B cell (primary cell): ENCODE measurements around the gene NFIC. TPM values are rescaled to one million over a fixed set of nuclear protein-coding genes. Genes with fewer than 3 reads are reported as not detected.

ENCODE experiments used
- ATAC-seq: fragments of 200-7000 bp; cut with Tn5 transposase; one replicate; pipeline ENCODE4 v1.10.0; 2021; ENCODE audit warnings: low read depth, mild to moderate bottlenecking, moderate number of reproducible peaks, moderate library complexity
- CTCF ChIA-PET: fragments of 350-600 bp; sonication (Branson Sonifier 250); formaldehyde crosslinking; loops from one replicate; lab custom pipeline; 2021; ENCODE audit warnings: antibody characterized with exemption, inconsistent platforms; lab: Charles Lee
- POLR2A ChIA-PET: fragments of 350-600 bp; sonication (Branson Sonifier 250); formaldehyde crosslinking; loops from one replicate; lab custom pipeline; 2021; ENCODE audit warnings: antibody characterized with exemption; lab: Charles Lee
- DNase-seq: peaks from one replicate; pipeline ENCODE4 v3.0.0; 2013
- H2AFZ ChIP-seq: 2 replicates; pipeline ENCODE4 v1.6.1; 2012; ENCODE audit warnings: mild to moderate bottlenecking, low read depth, low read length; ENCODE audit not compliant: insufficient read depth, poor library complexity, severe bottlenecking
- H3K27ac ChIP-seq, 2 donors: 1 replicate in 1 of 2; 2 replicates in 1 of 2; pipeline ENCODE4 v1.5.1; 2012 to 2013; ENCODE audit warnings: low read length in 2 of 2, mild to moderate bottlenecking in 2 of 2, moderate library complexity in 1 of 2
- H3K27me3 ChIP-seq, 4 experiments: fragments of 200-600 bp in 1 of 4; sonication (generic) in 1 of 4; replicated peaks in 1 of 4; 1 replicate in 2 of 4; 2 replicates in 2 of 4; pipeline versions ENCODE4 v1.6.1 to v1.7.0; 2013 to 2016; ENCODE audit warnings: low read length in 3 of 4, mild to moderate bottlenecking in 2 of 4, mixed read lengths in 1 of 4, moderate library complexity in 1 of 4; ENCODE audit not compliant: insufficient read depth in 4 of 4, control insufficient read depth in 3 of 4; ENCODE audit errors: control extremely low read depth in 1 of 4
- H3K36me3 ChIP-seq, 2 experiments: replicated peaks in 1 of 2; 1 replicate in 1 of 2; 2 replicates in 1 of 2; pipeline versions ENCODE4 v1.6.1 to v1.7.1; 2013; ENCODE audit warnings: low read length in 1 of 2; ENCODE audit not compliant: insufficient read depth in 2 of 2, control insufficient read depth in 1 of 2; ENCODE audit errors: control extremely low read depth in 1 of 2, extremely low read depth in 1 of 2
- H3K4me1 ChIP-seq, 2 donors: fragments of 200-600 bp in 1 of 2; sonication (generic) in 1 of 2; 1 replicate in 1 of 2; 2 replicates in 1 of 2; pipeline versions ENCODE4 v1.5.1 to v1.6.1; 2013 to 2017; ENCODE audit warnings: low read length in 2 of 2; ENCODE audit not compliant: control insufficient read depth in 2 of 2, insufficient read depth in 2 of 2
- H3K4me2 ChIP-seq: replicated peaks from 2 replicates; pipeline ENCODE3; 2012; ENCODE audit warnings: mild to moderate bottlenecking, low read depth, low read length; ENCODE audit not compliant: poor library complexity, severe bottlenecking
- H3K4me3 ChIP-seq, 5 experiments: fragments of 200-600 bp in 1 of 5; sonication (generic) in 1 of 5; 1 replicate in 3 of 5; 2 replicates in 2 of 5; pipeline versions ENCODE4 v1.5.1 to v1.7.0; 2011 to 2016; ENCODE audit warnings: low read length in 4 of 5, mild to moderate bottlenecking in 4 of 5, low read depth in 2 of 5, control low read depth in 1 of 5, moderate library complexity in 1 of 5; ENCODE audit not compliant: insufficient read depth in 1 of 5; ENCODE audit errors: control extremely low read depth in 1 of 5, extremely low read depth in 1 of 5
- H3K79me2 ChIP-seq: fragments of 200-600 bp; sonication (generic); one replicate; pipeline ENCODE4 v1.6.0; 2016; ENCODE audit warnings: low read length; ENCODE audit not compliant: control insufficient read depth, insufficient read depth
- H3K9ac ChIP-seq: fragments of 200-600 bp; sonication (generic); 2 replicates; pipeline ENCODE4 v1.6.1; 2017; ENCODE audit warnings: mild to moderate bottlenecking, low read length, moderate library complexity
- H3K9me3 ChIP-seq, 3 donors: one replicate each; pipeline versions ENCODE4 v1.6.1 to v1.7.1; 2013; ENCODE audit warnings: low read length in 2 of 3; ENCODE audit not compliant: control insufficient read depth in 2 of 3, insufficient read depth in 1 of 3; ENCODE audit errors: control extremely low read depth in 1 of 3
- H4K20me1 ChIP-seq: 2 replicates; pipeline ENCODE4 v1.6.0; 2012; ENCODE audit warnings: mild to moderate bottlenecking, low read length; ENCODE audit not compliant: insufficient read depth, control insufficient read depth, poor library complexity, severe bottlenecking
- H3K27ac Mint-ChIP-seq: one replicate; pipeline ENCODE4 v1.8.0; 2021; ENCODE audit warnings: mixed read lengths
- H3K27me3 Mint-ChIP-seq: one replicate; pipeline ENCODE4 v1.8.0; 2021; ENCODE audit warnings: mixed read lengths
- H3K4me1 Mint-ChIP-seq: one replicate; pipeline ENCODE4 v1.8.0; 2021; ENCODE audit warnings: mixed read lengths
- H3K4me3 Mint-ChIP-seq: one replicate; pipeline ENCODE4 v1.8.0; 2021; ENCODE audit warnings: mixed read lengths
- H3K9me3 Mint-ChIP-seq: one replicate; pipeline ENCODE4 v1.8.0; 2022; ENCODE audit warnings: mixed read lengths; ENCODE audit not compliant: insufficient read depth
- CTCF ChIP-seq: fragments of 200-600 bp; IDR thresholded peaks from one replicate; pipeline ENCODE4 v1.8.0; 2022; ENCODE audit warnings: antibody characterized with exemption, mild to moderate bottlenecking
- EZH2 ChIP-seq: IDR thresholded peaks from 2 replicates; pipeline ENCODE4 v1.6.1; 2012; ENCODE audit warnings: borderline replicate concordance, low read depth, mild to moderate bottlenecking, moderate library complexity, low read length; ENCODE audit not compliant: insufficient read depth, poor library complexity, severe bottlenecking
- WGBS: methylation state at CpG from one replicate; pipeline ENCODE4 v1.1.5; 2013; ENCODE audit warnings: missing lambda C conversion rate; ENCODE audit not compliant: insufficient coverage; 5-methylcytosine and 5-hydroxymethylcytosine counted together
- intact Hi-C: fragments of 100-400 bp; cut with micrococcal nuclease; formaldehyde crosslinking; loops from one replicate; pipeline ENCODE4 v1.10.0; 2022
- polyA plus RNA-seq: library from polyadenylated mRNA; depleted of rRNA; stranded (reverse); fragments of >200 nt; gene quantifications from 2 replicates; pipeline ENCODE4 v1.2.3, GENCODE V29; 2012
- total RNA-seq, 2 donors: library from RNA; stranded (reverse); fragments of 120-200 nt in 1 of 2; gene quantifications; 1 replicate in 1 of 2; 2 replicates in 1 of 2; pipeline versions ENCODE4 v1.2.3 to v1.2.4, GENCODE V29; 2013 to 2022

NFIC gene
- total and polyA plus RNA-seq, 2 donors (not counting 1 experiment from before 2014, with no cell fraction given), result 3.8 to 23.6 TPM

GRCh38 chr19:3453840-3454239 is 87.5 kb downstream of the NFIC start:
- ChIA-PET CTCF (no interaction called here), POLR2A (no interaction called here)
- peaks cover 0 to 23% of the 10 kb centered on the region in 2 experiments for H3K36me3 ChIP-seq
- Mint-ChIP-seq H3K9me3 (no peaks in the 10 kb centered on the region), H3K4me3 (no peak overlapping the region), H3K27me3 (no peaks in the 10 kb centered on the region), H3K27ac (no peak overlapping the region), H3K4me1 (no peaks in the 10 kb centered on the region)
- DNase-seq (no peak), ATAC-seq (no peak)
- H3K4me1 ChIP-seq, result no peaks in the 10 kb centered on the region
- H4K20me1 ChIP-seq, result no peaks in the 10 kb centered on the region
- no peak overlapping the region for H3K4me3 ChIP-seq
- H3K27me3 ChIP-seq, result no peaks in the 10 kb centered on the region
- no peak overlapping the region for H2AFZ ChIP-seq
- H3K4me2 ChIP-seq, result no peak overlapping the region
- H3K27ac ChIP-seq, result no peak overlapping the region
- WGBS, result 97% methylated on average over 23 of the region's 25 CpGs
- no peaks in the 10 kb centered on the region for H3K9me3 ChIP-seq
- no peak overlapping the region for H3K9ac ChIP-seq
- TF ChIP-seq EZH2 (no peak), CTCF (no peak)
- intact Hi-C loops, result no loop called here
- no peaks in the 10 kb centered on the region for H3K79me2 ChIP-seq

GRCh38 chr19:3454656-3455392 is 88.4 kb downstream of the NFIC start:
- no peaks in the 10 kb centered on the region for H3K27me3 Mint-ChIP-seq
- no peaks in the 10 kb centered on the region for H3K79me2 ChIP-seq
- no peaks in the 10 kb centered on the region for H3K27me3 ChIP-seq
- intact Hi-C loops, result no loop called here
- H3K4me1 Mint-ChIP-seq, result no peaks in the 10 kb centered on the region
- TF ChIP-seq CTCF (no peak), EZH2 (no peak)
- no peak overlapping the region for H2AFZ ChIP-seq
- no peak for ATAC-seq
- H4K20me1 ChIP-seq, result no peaks in the 10 kb centered on the region
- H3K4me3 Mint-ChIP-seq, result no peak overlapping the region
- 99% methylated on average over 15 of the region's 15 CpGs for WGBS
- H3K4me1 ChIP-seq, result no peaks in the 10 kb centered on the region
- CTCF ChIA-PET, result no interaction called here
- H3K4me2 ChIP-seq, result no peak overlapping the region
- H3K27ac Mint-ChIP-seq, result no peak overlapping the region
- H3K9me3 Mint-ChIP-seq, result no peaks in the 10 kb centered on the region
- DNase-seq, result no peak
- POLR2A ChIA-PET, result no interaction called here
- peaks cover 0 to 22% of the 10 kb centered on the region in 2 experiments for H3K36me3 ChIP-seq
- no peak overlapping the region for H3K9ac ChIP-seq
- no peak overlapping the region for H3K4me3 ChIP-seq
- H3K27ac ChIP-seq, result no peak overlapping the region
- H3K9me3 ChIP-seq, result no peaks in the 10 kb centered on the region
